HG03442 (cell line): ENCODE results near the gene RPL36.

Experiments
- ATAC-seq: cut with Tn5 transposase; IDR thresholded peaks from one replicate; pipeline ENCODE4 v1.9.1; 2021; ENCODE audit warnings: mild to moderate bottlenecking, moderate library complexity; ENCODE audit not compliant: unreplicated experiment

Gene RPL36

DNA sequence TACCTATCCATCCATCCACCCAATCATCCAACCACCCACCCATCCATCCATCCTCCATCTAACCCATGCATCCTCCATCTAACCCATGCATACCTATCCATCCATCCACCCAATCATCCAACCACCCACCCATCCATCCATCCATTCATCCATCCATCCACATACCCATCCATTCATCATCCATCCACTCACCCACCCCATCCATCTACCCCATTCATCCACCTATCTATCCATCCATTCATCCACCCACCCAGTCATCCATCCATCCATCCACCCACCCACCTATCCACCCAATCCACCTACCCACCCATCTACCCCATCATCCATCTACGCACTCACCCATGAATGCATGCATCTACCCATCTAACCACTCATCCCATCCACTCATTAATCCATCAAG, 16.3 kb upstream of the RPL36 start:
- no peak for ATAC-seq

DNA sequence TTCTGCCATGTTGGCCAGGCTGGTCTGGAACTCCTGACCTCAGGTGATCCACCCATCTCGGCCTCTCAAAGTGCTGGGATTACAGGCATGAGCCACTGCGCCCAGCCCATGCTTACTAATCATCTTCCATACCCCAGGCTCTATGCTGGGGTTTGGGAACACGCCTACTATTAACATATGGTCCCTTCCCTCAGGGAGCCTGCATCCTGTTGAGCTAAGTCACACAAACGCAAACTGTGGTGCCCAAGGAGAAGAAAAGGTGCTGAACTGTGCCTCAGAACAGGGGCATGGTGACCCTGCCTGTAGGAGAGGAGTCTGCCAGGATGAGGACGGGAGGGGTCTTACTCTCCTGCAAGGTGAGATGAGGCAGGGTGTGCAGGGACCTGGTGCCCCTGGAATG, 15.4 kb upstream of the RPL36 start:
- ATAC-seq = no peak

- no peak for ATAC-seq
These were observed 13.9 kb upstream of the RPL36 start for GRCh38 chr19:5676105-5676771.

GRCh38 chr19:5676772-5677105, 13.4 kb upstream of the RPL36 start:
- ATAC-seq = no peak

DNA sequence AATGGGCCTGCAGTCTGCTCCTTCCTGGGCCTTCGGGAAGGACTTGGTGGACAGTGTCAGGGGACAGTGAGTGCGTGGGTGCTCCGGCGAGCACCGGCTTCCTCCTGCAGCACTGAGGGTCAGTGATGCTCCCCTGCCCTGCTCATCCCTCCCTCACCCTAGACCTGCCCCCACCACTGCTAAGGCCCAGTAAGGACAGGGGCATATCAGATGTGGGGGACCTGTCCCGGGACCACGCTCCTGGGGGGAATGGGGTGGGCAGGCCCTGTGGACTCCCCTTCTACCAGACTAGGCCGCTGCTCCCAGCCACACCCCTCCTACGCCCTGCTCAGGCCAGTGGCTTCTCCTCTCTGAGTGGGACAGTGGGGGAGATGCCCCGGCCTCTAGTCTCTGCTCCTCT, 13.0 kb upstream of the RPL36 start:
- ATAC-seq = no peak

DNA sequence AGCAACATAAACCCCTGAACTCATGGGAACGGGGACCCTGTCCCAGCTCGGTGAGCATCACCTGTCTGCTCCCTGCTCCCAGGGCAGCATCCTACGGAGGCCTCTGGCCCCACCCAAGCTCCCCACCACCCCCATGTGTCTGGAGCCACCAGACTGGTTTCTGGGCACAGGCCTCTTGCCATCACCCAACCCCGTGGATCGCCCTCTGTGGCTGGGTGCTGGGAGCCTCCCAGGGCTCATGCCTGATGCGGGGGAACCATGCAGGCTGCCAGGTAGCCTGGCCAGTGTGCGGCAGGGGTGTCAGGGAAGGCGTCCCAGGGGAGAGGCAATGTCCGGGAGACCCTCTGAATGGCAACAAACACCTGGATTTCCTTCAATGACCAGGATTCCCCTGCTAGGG, 12.5 kb upstream of the RPL36 start:
- ATAC-seq = no peak

- no peak for ATAC-seq
These were observed 11.9 kb upstream of the RPL36 start for GRCh38 chr19:5678071-5678718.

DNA sequence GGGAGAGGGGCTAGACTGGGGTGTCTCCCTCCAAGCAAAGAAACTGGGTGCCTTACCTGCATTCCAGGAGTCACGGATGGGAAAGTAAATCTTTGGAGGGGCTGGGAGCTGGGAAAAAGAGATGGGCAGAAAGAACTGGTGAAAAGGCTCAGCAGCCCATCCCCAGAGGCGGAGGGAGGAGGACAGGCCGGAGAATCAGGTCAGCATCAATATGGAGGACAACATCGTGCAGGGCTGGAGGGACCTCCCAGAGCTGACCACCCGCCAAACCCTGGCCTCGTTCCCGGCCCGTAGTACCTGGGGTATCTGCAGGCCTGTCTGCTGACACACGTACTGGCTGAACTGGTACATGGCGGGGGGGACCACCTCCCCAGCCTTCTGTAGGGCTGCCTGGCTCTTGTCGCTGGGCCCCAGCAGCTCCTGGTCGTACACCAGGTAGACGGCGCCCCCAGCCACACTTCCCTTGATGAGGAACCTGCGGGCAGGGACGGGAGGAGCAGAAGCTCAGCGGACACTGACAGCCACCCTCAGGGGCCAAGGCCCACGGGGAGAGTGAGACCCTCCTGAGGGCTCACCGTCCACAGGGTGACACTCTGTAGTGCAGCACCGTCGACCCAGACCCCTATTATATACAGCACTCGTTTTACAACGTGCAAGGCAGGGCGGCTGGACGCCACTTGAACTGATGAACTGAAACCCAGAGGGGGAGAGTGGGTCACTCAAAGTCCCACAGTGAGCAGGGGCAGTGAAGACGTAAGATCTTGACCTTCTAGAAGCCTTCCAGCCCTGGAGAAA, 10.6 kb upstream of the RPL36 start:
- no peak for ATAC-seq

- ATAC-seq = peak; percentile 1
These were observed 10.0 kb upstream of the RPL36 start for GRCh38 chr19:5680084-5680436.

DNA sequence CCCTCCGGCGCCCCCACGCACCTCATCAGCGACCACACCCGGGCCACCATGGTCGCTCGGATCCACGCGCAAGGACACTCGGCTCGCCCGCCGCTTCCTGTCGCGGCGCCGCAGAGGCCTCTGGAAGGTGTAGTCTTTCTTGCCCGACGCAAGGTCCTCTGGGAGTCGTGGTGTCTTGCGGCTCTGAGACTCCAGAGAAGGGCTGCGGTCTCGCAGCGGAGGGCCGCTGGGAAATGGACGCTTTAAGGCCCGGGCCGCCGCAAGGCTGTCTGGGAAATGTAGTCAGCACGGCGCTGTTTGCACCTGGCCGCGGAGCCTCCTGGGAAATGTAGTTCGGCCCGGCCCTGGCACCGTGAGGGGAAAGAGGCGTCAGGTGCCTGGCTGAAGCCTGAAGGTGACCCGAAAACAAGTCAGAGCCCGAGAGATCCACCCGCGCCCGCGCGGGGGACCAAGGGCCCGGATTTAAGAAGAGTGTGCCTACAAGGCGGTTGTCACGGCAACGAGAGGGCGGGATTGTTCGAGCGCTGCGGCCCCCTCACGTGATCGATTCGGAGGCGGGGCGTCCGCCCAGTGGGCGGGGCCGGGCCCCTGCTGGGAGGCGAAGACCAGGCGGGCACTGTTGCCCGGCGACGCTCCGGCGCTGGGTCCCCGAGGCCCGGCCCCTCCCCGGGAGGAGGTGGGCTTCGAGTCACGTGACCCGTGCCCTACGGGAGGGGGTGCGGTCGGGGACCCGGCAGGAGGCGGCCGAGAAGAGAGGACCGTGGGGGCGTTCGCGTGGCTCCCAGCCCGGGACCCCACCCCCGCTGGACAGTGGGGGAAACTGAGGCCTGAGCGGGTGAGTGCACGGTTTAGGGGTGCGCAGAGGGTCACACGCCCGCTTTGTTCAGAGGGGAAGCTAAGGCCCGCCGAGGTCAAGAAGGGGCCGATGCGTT, 9.4 kb upstream of the RPL36 start, which contains the start of the genes HSD11B1L and MICOS13:
Gene HSD11B1L (plus strand): TSS at position 591 of the 932 bp plus-strand sequence. CDS start 3,806 bp downstream, outside the sequence.
Gene MICOS13 (minus strand): TSS at position 80 of the 932 bp plus-strand sequence. CDS start 30 bp downstream, at position 50.
- ATAC-seq = peak; percentile 83

DNA sequence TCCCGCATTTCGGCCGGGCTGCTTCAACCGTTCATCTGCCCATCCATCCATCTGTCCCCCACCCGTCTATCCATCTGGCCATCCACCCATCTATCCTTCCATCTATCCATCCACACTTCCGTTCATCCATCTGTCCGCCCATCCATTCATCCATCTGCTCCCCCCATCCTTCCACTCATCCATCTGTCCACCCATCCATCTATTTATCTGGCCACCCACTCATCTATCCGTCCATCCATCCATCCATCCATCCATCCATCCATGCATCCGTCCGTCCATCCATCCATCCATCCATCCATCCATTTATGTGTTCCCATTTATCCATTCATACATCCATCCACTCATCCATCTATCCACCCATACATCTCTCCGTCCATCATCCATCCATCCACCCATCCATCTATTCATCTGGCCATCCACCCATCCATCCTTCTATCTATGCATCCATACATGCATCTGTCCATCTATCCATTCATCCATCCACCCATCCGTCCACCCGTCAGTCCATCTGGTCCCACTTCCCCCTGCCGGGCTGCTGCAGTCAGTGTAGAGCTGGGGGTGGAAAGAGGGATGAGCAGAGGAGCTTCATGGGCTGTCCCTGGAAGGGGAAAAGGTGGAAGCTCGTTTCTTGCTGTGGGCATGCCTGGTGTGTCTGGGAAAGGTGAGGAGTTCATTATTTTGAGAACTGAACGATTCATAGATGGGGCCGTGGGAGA, 8.5 kb upstream of the RPL36 start:
- no peak for ATAC-seq

DNA sequence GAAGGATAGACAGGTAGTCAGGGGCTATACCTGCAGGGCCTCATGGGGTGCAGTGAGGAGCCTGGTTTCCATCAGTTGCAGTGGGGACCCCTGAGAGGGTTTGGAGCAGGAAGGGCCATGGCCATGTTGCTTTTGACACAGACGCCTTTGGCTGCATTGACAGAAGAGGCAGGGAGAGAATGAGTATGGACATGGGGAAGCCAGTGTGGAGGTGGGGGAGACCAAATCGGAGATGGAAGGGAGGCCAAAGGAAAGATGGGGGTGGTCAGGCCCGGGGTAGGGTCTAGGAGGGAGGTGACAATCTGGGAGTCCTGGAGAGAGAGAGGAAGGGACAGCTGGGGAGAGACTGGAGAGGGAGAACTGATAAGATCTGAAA, 8.0 kb upstream of the RPL36 start:
- no peak for ATAC-seq

GRCh38 chr19:5683177-5683886, 6.8 kb upstream of the RPL36 start:
- ATAC-seq = no peak

DNA sequence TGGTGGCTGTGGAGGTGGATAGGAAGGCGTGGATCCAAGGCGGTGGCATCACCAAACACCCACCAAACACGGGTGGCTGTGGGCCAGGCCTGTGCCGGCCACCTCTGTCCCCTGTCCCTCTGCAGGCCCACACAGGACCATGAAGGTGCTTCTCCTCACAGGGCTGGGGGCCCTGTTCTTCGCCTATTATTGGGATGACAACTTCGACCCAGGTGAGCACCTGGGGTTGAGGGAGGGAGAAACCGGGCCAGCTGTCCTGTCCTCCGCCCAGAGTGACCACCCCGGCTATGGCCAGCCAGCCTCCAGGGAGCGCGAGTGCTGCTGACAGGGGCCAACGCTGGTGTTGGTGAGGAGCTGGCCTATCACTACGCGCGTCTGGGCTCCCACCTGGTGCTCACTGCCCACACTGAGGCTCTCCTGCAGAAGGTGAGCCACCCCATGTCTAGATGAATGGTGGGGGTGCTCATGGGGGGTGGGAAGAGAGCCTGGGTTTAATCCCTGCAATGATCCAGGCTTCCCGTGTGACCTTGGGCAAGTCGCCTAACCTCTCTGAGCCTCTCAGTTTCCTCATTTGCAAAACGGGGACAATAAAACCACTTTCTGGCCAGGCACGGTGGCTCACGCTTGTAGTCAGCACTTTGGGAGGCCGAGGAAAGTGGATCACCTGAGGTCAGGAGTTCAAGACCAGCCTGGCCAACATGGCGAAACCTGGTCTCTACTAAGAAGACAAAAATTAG, 5.2 kb upstream of the RPL36 start:
- ATAC-seq = no peak

DNA sequence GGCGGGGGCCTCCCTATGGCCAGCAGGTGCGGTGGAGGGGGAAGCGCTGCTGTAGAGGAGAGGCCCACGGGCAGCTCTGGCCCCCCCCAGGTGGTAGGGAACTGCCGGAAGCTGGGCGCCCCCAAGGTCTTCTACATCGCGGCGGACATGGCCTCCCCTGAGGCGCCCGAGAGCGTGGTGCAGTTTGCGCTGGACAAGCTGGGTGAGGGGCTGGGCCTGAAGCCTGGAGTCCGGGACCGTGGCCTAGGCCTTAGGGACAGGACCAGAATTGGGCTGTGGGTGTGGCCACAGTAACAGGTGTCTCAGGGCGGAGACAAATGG, 3.8 kb upstream of the RPL36 start:
- ATAC-seq = no peak

DNA sequence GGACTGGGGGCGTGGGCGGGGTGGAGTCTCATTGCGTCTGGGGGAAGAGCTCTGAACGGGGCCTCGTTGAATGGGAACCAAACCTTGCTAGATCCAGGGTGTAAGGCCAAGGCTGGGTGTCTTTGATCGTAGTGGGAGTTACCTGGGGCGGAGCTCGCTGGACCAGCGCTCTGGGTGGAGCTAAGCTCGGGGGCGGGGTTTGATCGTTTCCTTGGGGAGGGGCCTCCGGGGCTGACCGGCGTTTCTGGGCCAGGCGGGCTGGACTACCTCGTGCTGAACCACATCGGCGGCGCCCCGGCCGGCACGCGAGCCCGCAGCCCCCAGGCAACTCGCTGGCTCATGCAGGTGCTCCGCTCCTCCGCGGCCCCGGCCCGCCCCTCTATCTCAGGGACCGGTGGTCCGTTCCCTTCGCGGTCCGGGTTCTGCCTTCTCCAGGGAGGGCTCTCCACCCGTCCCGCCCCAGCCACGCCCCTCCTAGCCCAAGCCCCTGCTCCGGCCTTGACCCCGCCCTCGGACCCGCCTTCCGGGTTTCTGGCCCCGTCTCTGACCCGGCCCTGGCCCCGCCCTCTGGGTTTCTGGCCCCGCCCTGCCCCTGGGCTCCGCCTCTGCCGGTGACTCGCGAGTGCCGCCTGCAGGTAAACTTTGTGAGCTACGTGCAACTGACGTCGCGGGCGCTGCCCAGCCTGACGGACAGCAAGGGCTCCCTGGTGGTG, 3.3 kb upstream of the RPL36 start:
- ATAC-seq = peak; percentile 46

DNA sequence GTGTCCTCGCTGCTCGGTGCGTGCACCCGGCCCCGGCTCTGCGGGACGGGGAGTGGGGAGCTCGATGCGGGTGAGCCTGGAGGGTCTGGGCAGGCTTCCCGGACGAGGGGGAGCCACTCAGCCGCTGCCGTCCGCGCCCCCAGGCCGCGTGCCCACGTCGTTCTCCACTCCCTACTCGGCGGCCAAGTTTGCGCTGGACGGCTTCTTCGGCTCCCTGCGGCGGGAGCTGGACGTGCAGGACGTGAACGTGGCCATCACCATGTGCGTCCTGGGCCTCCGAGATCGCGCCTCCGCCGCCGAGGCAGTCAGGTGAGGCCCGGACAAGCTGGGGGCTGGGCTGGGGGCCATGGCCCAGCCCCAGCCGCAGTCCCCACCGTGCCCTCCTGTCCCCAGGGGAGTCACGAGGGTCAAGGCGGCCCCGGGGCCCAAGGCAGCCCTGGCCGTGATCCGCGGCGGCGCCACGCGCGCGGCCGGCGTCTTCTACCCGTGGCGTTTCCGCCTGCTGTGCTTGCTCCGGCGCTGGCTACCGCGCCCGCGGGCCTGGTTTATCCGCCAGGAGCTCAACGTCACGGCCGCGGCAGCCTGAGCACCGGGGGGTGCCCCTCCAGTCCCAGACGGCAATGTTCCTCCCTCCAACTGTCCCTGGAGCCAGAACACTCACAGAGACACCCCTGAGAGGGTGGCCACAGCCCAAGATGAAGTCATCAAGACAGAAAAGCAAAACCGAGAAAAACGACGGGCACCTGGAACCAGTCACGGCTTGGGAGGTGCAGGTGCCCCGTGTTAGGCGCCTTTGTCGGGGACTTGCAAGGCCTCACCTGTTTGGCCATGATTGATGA, 2.5 kb upstream of the RPL36 start:
- ATAC-seq = no peak
